OCI-M1 (cell line): Measurements from ENCODE around the gene SUPT6H.
A peak's percentile ranks its signal among the peaks of the same experiment; 100 is the strongest.

ENCODE experiments used
- DNase-seq: peaks from one replicate; lab custom pipeline; 2025; lab: John Stamatoyannopoulos, UW

SUPT6H gene

DNA sequence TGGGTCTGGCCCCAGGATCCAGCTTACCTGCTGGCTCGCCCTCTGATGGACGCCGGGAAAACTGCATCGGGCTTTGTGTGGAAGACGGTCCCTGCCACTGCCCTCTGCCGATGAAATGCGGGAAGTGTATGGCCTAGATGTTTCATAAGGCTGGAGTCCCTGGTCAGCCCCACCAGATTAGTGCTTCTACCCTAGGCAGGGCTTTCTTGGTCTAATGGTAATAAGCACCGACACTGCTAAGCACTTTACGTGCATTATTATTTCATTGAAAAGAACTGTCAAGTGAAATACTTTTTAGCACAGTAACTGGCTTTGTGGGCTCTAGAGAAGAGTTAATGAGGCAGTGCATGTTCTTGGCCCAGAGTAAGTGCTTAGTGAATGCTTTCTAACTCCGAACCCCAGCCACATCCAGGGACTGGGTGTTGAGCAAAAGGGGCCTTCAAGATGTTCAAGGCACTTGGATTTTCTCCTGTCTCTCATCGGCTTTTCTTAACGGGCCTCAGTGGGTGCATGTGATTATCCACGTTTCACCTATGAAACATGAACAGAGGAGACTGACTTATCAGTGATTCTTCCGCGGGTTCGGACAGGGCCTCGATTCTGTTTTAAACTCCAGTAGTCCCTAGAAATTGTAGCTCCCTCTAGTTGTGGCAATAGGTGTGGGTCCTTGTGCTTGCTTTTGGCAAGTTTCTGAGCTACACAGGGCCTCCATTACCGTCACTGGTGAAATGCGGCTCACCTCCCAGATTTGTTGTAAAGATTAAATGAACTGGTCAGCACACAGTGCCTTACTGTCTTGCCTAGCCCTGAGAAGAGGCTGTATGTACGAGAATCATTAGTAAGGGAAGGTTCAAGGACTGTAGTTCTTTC is 88.4 kb downstream of the SUPT6H start:
- DNase-seq = peak; percentile 98

DNA sequence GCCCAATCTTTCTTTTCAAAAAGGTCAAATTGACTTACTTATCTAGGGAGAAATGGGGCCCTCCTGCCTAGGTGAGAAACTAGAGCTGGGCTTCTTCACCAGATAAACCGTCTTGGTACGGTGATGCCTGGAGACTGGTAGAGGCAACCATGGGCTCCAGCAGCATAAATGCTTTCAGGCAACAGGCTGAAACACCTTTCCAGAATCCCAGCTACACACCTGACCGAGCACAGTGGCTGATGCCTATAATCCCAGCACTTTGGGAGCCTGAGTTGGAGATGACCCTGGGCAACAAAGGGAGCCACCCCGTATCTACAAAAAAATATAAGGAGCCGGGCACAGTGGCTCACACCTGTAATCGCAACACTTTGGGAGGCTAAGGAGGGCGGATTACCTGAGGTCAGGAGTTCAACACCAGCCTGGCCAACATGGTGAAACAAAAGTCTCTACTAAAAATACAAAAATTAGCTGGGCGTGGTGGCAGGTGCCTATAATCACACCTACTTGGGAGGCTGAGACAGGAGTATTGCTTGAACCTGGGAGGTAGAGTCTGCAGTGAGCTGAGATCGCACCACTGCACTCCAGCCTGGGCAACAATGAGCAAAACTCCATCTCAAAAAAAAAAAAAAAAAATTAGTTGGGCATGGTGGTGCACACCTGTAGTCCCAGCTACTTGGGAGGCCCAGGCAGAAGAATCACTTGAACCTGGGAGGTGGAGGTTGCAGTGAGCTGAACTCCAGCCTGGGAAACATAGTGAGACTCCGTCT is 89.8 kb downstream of the SUPT6H start:
- no peak for DNase-seq
